ENCODE data around the gene PDCD4. TPM values are rescaled to one million over a fixed set of nuclear protein-coding genes. Genes with fewer than 3 reads are reported as not detected.
A peak's percentile ranks its signal among the peaks of the same experiment; 100 is the strongest.

PDCD4 gene
- total RNA-seq, 4 donors from 2014 or later, result 98.3 to 724 (median 511) TPM

GRCh38 chr10:110868981-110869380, 2.7 kb upstream of the PDCD4 start:
- WGBS, 2 donors (ENCODE audit: low coverage in 1 of 2), result 62 to 81% methylated on average over 6 of the region's 6 CpGs
- H3K36me3 ChIP-seq, result no peaks in the 10 kb centered on the region
- in situ Hi-C loops (cut with MboI; ENCODE audit: low pct_ligation_motif_present in 1 of 4, low pct_unique_long_range_greater_than_20kb in 1 of 4, low sequenced_read_pairs in 3 of 4) (no loop called here), intact Hi-C loops (cut with DNase I; ENCODE audit: low total_unique reads) (no loop called here)
- TF ChIP-seq, protein P1, sequence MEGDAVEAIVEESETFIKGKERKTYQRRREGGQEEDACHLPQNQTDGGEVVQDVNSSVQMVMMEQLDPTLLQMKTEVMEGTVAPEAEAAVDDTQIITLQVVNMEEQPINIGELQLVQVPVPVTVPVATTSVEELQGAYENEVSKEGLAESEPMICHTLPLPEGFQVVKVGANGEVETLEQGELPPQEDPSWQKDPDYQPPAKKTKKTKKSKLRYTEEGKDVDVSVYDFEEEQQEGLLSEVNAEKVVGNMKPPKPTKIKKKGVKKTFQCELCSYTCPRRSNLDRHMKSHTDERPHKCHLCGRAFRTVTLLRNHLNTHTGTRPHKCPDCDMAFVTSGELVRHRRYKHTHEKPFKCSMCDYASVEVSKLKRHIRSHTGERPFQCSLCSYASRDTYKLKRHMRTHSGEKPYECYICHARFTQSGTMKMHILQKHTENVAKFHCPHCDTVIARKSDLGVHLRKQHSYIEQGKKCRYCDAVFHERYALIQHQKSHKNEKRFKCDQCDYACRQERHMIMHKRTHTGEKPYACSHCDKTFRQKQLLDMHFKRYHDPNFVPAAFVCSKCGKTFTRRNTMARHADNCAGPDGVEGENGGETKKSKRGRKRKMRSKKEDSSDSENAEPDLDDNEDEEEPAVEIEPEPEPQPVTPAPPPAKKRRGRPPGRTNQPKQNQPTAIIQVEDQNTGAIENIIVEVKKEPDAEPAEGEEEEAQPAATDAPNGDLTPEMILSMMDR (IDR thresholded peaks at IDR 0.05), result no peak
- TF ChIP-seq POLR2A (IDR thresholded peaks at IDR 0.05) (no peak), POLR2AphosphoS5 (IDR thresholded peaks at IDR 0.05) (no peak), EP300 (IDR thresholded peaks at IDR 0.05; ENCODE audit: low read depth) (no peak)
- no peaks in the 10 kb centered on the region for H3K27me3 ChIP-seq
- no peaks in the 10 kb centered on the region for H3K9me3 ChIP-seq
- DNase-seq, result no peak
- H3K4me1 ChIP-seq, result peaks cover 36 to 71% (median 50%) of the 10 kb centered on the region in 4 donors
- no peak overlapping the region for H3K4me3 ChIP-seq
- peak overlapping the region; percentile 90 to 100 (median 99) for H3K27ac ChIP-seq

DNA sequence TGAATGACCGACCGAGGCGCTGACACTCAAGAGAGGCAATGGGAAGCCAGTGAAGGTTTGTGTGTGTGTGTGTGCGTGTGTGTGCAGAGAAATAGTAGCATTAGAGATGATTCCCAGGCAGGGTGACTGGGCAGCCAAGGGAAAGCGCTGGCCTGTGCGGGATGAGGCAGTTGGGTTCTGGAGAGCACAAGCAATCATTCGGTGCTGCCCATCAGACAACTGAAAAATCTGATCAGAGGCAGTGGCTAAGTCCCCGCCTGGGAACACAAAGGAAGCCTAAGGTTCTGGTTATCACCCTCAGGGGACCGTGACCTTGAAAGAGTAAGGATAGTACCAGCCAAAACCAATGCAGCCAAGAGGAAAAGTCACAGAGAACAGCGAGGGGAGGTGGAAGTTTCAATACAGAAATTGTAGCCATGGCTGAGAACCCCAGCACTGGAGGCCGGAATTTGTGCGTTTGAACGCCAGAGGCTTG, 868 bp upstream of the PDCD4 start:
- no peak for DNase-seq
- no peaks in the 10 kb centered on the region for H3K27me3 ChIP-seq
- H3K4me1 ChIP-seq, result peaks cover 19 to 71% (median 43%) of the 10 kb centered on the region in 4 donors
- WGBS, 2 donors (ENCODE audit: low coverage in 1 of 2), result 73 to 93% methylated on average over 3 to 13 of the region's 13 CpGs
- TF ChIP-seq EP300 (IDR thresholded peaks at IDR 0.05; ENCODE audit: low read depth), result no peak
- no peak for TF ChIP-seq POLR2A (IDR thresholded peaks at IDR 0.05)
- TF ChIP-seq, protein P1 (IDR thresholded peaks at IDR 0.05), result no peak
- peak overlapping the region; percentile 99 to 100 (median 99) for H3K27ac ChIP-seq
- in situ Hi-C loops (cut with MboI; ENCODE audit: low pct_ligation_motif_present in 1 of 4, low pct_unique_long_range_greater_than_20kb in 1 of 4, low sequenced_read_pairs in 3 of 4), result no loop called here
- peak overlapping the region in 3 of 4 donors; percentile 79 to 97 (median 85) for H3K4me3 ChIP-seq
- intact Hi-C loops (cut with DNase I; ENCODE audit: low total_unique reads), result loop anchor here (10.0 kb wide), 1 partner anchor 46 kb away; no protein-coding TSS in a partner anchor
- no peaks in the 10 kb centered on the region for H3K9me3 ChIP-seq
- H3K36me3 ChIP-seq, result no peaks in the 10 kb centered on the region

DNA sequence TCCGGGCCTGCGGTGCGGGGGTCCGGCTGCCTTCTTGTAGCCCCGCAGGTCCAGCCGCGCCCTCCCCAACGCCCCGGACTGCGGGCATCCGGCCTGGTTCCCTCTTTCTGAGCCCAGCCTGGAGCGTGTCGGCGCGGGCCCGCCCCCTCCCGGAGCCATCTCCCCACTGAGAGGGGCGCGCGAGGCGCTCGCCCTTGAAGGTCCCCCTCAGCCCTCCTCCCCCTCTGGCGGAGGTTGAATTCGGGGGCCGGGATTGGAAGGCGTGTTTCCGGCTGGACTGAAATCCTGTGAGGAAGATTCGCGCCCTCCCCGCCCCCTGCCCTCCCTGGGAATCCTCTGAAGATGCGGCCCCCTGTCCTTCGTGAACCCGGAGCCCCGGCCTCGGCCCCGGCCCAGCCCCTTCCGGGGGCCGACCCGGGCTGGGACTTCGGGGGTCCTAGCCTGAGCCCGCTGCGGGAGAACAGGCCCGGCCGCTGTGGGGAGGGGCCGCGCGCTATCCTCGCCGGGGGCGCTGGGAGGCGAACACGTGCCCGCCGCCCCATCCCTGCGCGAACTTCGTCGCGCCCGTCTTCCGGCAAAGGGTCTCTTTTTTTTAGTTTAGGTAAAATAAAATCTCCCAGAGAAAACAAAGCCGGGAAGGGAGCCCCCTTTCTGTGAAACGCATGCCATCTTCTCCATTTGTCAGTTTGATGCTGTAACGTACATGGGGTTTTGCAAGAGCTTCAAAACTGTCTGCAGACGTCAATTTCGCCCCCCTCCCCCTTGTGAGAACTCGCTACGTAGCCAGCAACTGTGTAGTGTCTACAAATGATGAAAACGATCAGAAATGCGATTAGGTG, 636 bp downstream of the PDCD4 start:
- H3K36me3 ChIP-seq, result peaks cover 0 to 11% (median 0%) of the 10 kb centered on the region in 4 donors
- H3K4me1 ChIP-seq, result peaks cover 11 to 71% (median 40%) of the 10 kb centered on the region in 4 donors
- in situ Hi-C loops (cut with MboI; ENCODE audit: low pct_ligation_motif_present in 1 of 4, low pct_unique_long_range_greater_than_20kb in 1 of 4, low sequenced_read_pairs in 3 of 4), result no loop called here
- H3K27ac ChIP-seq, result peak overlapping the region; percentile 99 to 100 (median 99)
- peak; percentile 75 for DNase-seq
- H3K9me3 ChIP-seq, result no peaks in the 10 kb centered on the region
- no peaks in the 10 kb centered on the region for H3K27me3 ChIP-seq
- H3K4me3 ChIP-seq, result peak overlapping the region; percentile 79 to 97 (median 88)
- 0% methylated on average over 9 to 38 of the region's 70 CpGs for WGBS, 2 donors (ENCODE audit: low coverage in 1 of 2)
- intact Hi-C loops (cut with DNase I; ENCODE audit: low total_unique reads), result loop anchor here (10.0 kb wide), 1 partner anchor 48 kb away; no protein-coding TSS in a partner anchor
- TF ChIP-seq POLR2A (IDR thresholded peaks at IDR 0.05), result no peak
- no peak for TF ChIP-seq EP300 (IDR thresholded peaks at IDR 0.05; ENCODE audit: low read depth)
- TF ChIP-seq POLR2AphosphoS5 (IDR thresholded peaks at IDR 0.05), result peak in 2 of 3 donors; percentile 49 to 53
- TF ChIP-seq, protein P1 (IDR thresholded peaks at IDR 0.05), result peak in 1 of 5 experiments; percentile 12

Data from transverse colon (tissue), 4 donors.